Superior temporal gyrus (tissue), 1 donor: ENCODE measurements around the gene PTF1A.
"Not testable (repeated sequence)": the region's sequence is repeated elsewhere in the genome, so short reads cannot be mapped to it uniquely, and the experiment has no call there.

Experiments used
- DNase-seq: peaks from one replicate; pipeline ENCODE4 v3.0.0-alpha.2; 2016; ENCODE audit errors: extremely low spot score

The PTF1A gene

DNA sequence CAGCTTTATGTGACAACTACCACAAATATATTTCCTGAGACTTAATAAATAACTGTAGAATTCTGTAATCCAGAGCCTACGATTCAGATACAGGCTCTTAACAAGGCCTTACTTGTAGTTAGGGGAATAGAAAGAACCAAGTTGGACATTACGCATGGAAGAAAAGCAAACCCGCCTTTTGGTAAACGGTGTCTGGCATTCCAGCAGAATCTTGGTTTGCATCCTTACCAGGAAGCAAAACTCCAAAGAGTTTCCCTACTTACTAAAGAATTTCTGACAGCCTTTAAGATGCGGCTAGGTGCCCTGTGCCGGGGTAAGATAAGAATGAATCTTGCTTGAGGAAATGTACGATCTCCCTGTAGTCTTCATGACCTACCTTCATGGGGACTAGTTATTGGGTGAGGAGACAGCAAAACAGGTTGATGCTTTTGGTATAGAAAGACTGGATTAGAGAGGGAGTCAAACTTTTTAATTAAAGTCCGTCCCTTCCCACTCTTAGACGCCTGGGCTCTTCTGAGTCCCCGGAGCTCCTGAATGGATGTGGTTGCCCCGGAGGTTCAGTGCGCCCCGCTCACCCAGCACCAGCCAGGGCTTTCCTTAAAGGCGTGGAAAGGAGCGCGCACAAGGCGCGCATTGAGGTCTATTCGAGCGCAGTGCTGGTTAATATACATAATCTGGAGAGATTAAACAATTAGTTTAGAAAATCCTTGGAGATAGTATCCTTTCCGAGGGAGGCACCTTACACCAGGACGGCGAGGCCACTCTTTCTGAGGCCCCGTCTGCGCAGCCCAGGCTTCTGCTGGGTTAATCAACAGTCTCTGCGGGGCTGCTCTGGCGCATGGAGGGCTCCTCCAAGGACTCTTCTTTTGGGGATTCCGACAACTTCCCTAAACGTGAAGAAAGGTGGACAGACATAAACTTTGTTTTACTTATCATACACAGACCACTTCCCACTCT lies 11.5 kb downstream of the PTF1A start:
- DNase-seq = no peak

GRCh38 chr10:23204773-23205172 lies 12.7 kb downstream of the PTF1A start:
- DNase-seq = no peak

- DNase-seq = no peak
These were observed 14.0 kb downstream of the PTF1A start for GRCh38 chr10:23205972-23206642.

DNA sequence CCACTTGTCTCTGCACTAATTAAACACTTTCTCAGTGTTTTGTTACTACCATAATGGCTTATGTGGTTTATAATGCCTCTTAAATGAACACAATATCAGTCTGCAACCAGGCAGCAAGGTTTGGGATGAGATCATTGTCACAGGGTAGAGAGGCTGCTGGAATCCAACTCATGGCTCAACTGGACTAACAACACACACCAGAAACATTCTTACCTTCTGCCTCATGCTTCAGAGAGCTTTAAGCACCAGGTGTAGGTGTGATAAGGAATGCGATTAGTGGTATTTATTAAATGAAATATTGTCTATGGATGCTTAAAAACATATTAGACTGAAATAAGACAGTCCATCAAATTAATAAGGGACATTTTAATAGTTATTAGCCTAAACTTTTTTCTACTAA lies 25.4 kb downstream of the PTF1A start:
- DNase-seq = no peak

GRCh38 chr10:23230582-23230981 lies 38.5 kb downstream of the PTF1A start:
- no peak for DNase-seq

DNA sequence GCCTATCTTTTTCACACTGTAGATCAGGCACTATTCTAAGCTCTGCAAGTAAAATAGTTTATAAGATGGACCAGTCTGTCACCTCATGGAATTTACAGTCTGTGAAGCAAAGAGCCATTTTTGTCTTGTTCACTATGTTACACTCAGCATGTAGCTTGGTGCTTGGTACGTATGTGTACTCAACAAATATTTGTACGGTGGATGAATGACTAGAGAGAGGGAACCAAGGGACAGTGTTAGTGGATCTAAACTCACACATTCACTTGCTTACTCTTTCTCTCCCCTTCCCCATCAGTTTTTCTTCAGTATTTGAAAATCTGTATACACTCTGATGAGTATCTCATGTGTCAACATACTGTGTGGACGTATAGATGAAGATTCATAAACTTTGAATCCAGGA lies 45.9 kb downstream of the PTF1A start:
- no peak for DNase-seq

GRCh38 chr10:23241779-23242178 lies 49.7 kb downstream of the PTF1A start:
- not testable (repeated sequence) for DNase-seq
